ENCODE measurements around the gene UMODL1.

UMODL1 gene

GRCh38 chr21:42089093-42089631 lies 18.0 kb downstream of the UMODL1 start:
- DNase-seq (ENCODE audit: low spot score) = no peak
- in situ Hi-C loops (cut with MboI; ENCODE audit: low sequenced_read_pairs, unreplicated experiment) = no loop called here
- TF ChIP-seq CTCF (IDR thresholded peaks at IDR 0.05; ENCODE audit: borderline replicate concordance, control extremely low read depth, extremely low read depth, insufficient read depth, missing control alignments) = no peak

- no peak for DNase-seq (ENCODE audit: low spot score)
- TF ChIP-seq CTCF (IDR thresholded peaks at IDR 0.05; ENCODE audit: borderline replicate concordance, control extremely low read depth, extremely low read depth, insufficient read depth, missing control alignments) = no peak
- in situ Hi-C loops (cut with MboI; ENCODE audit: low sequenced_read_pairs, unreplicated experiment) = no loop called here
Measured at GRCh38 chr21:42089665-42090310, 18.7 kb downstream of the UMODL1 start.

DNA sequence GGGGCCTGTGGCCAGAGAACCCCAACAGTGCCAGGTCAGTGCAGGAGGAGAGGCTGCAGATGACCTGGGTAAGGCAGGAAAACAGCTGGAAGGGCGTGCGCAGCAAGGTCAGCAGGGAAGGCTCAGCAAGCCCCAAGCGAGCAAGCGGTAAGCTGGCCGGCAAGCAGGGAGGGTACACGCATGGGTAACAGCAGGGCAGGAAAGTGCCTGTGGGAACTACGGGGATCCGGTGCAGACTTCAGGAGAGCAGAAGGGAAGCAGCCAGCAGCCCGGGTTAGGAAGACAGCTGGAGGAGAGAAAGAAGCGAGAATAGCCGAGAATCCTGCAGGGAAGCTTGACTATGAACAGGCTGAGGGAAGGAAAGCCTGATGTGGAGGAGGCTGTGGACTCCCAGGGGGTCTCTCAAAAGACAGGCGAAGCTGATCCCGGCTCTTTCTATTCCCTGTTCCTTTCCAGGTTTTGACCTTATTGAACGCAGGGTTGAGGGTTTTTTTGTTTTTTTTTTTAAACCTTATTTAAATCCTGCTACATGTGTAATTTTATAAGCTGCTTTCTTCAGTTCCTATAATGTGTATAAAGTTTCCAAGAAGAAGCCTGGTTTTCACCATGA lies 20.9 kb downstream of the UMODL1 start:
- in situ Hi-C loops (cut with MboI; ENCODE audit: low sequenced_read_pairs, unreplicated experiment) = no loop called here
- no peak for TF ChIP-seq CTCF (IDR thresholded peaks at IDR 0.05; ENCODE audit: borderline replicate concordance, control extremely low read depth, extremely low read depth, insufficient read depth, missing control alignments)
- DNase-seq (ENCODE audit: low spot score) = no peak

- in situ Hi-C loops (cut with MboI; ENCODE audit: low sequenced_read_pairs, unreplicated experiment) = no loop called here
- TF ChIP-seq CTCF (IDR thresholded peaks at IDR 0.05; ENCODE audit: borderline replicate concordance, control extremely low read depth, extremely low read depth, insufficient read depth, missing control alignments) = no peak
- DNase-seq (ENCODE audit: low spot score) = no peak
Measured at GRCh38 chr21:42092771-42093170, 21.7 kb downstream of the UMODL1 start.

DNA sequence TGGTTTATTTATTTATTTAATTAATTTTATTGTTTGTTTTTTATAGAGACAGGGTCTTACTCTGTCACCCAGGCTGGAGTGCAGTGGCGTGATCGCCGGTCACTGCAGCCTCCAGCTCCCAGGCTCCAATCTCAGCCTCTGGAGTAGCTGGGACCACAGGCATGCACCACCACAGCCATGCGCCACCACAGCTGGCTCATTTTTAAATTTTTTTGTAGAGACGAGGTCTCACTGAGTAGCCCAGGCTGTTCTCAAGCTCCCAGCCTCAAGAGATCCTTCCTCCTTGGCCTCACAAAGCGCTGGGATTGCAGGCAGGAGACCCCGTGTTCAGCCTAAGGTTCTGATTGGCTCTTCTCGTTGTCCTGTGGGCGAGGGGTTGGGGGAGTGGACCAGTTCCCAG lies 22.1 kb downstream of the UMODL1 start:
- DNase-seq (ENCODE audit: low spot score) = no peak
- in situ Hi-C loops (cut with MboI; ENCODE audit: low sequenced_read_pairs, unreplicated experiment) = no loop called here
- no peak for TF ChIP-seq CTCF (IDR thresholded peaks at IDR 0.05; ENCODE audit: borderline replicate concordance, control extremely low read depth, extremely low read depth, insufficient read depth, missing control alignments)

- in situ Hi-C loops (cut with MboI; ENCODE audit: low sequenced_read_pairs, unreplicated experiment) = no loop called here
- no peak for TF ChIP-seq CTCF (IDR thresholded peaks at IDR 0.05; ENCODE audit: borderline replicate concordance, control extremely low read depth, extremely low read depth, insufficient read depth, missing control alignments)
- DNase-seq (ENCODE audit: low spot score) = no peak
Measured at GRCh38 chr21:42093991-42094421, 22.9 kb downstream of the UMODL1 start.

Measured in GM13976 (cell line).